Right lung (tissue), 10 donors: ENCODE measurements around the gene TAS2R20. TPM values are rescaled to one million over a fixed set of nuclear protein-coding genes. Genes with fewer than 3 reads are reported as not detected.
"Not testable (repeated sequence)": the region's sequence is repeated elsewhere in the genome, so short reads cannot be mapped to it uniquely, and the experiment has no call there.

Experiments used
- DNase-seq, 2 donors: peaks; one replicate each; pipeline ENCODE4 v3.0.0-alpha.2; 2013
- long read RNA-seq, 8 donors: transcript quantifications; one replicate each; lab custom pipeline, GENCODE V29; 2026
- polyA plus RNA-seq, 5 donors: library from polyadenylated mRNA; unstranded; fragments of 120-200 nt; gene quantifications; one replicate each; pipeline versions ENCODE4 v1.2.1 to v1.2.3, GENCODE V29; 2013; ENCODE audit warnings: inconsistent platforms in 1 of 5, low replicate concordance in 1 of 5; ENCODE audit not compliant: insufficient read length in 5 of 5, insufficient read depth in 1 of 5

The TAS2R20 gene
- 1 to 10 TPM; 2.1 to 5.1 (median 3.4) TPM for polyA plus RNA-seq
- long read RNA-seq, donor 1, partial matches to known transcripts = 0 of 2 reads
- long read RNA-seq, donor 1, other reads (novel, unspliced or antisense) = 0 of 2 reads
- long read RNA-seq, donor 2 = 0 reads
- long read RNA-seq, donor 3 = 0 reads
- long read RNA-seq, donor 4, partial matches to known transcripts = 0 of 1 reads
- long read RNA-seq, donor 4, other reads (novel, unspliced or antisense) = 0 of 1 reads
- long read RNA-seq, donor 5 = 0 reads
- long read RNA-seq, donor 6 = 0 reads
- long read RNA-seq, donor 7 = 0 reads
- long read RNA-seq, donor 8 = 0 reads

- no peak for DNase-seq
Observed at GRCh38 chr12:10998204-10998603, at the start of gene TAS2R20. TSS of gene TAS2R20 (minus strand) at chr12:10998304. CDS start at chr12:10997875, 429 bp downstream.

DNA sequence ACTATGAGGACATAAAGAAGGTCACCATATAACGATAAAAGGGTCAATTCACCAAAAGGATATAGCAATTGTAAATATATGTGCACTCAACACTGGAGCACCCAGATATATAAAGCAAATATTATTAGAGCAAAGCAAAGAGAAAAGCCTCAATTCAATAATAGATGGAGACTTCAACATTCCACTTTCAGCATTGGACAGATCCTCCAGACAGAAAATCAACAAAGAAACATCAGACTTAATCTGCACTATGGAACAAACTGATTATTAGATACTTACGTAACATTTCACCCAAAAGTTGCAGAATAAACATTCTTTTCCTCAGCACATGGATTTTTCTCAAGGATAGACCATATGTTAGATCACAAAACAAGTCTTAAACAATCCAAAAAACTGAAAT is 43.3 kb upstream of the TAS2R20 start:
- not testable (repeated sequence) for DNase-seq

DNA sequence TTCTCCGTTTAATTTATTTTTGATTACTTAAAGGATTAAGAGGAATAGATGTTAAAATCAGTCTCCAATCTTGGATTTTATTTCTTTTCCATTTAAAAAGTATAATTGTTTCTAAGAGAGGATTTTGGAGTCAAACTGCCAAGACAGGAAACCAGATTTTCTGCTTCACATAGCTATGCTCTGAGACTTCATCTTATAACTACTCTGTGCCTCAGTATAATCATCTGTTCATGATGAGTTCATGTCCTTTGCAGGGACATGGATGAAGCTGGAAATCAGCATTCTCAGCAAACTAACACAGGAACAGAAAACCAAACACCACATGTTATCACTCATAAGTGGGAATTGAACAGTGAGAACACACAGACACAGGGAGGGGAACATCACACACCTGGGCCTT is 42.1 kb upstream of the TAS2R20 start:
- no peak for DNase-seq

GRCh38 chr12:11039171-11039570 is 41.1 kb upstream of the TAS2R20 start:
- DNase-seq = no peak

GRCh38 chr12:11033959-11034358 is 35.9 kb upstream of the TAS2R20 start:
- DNase-seq = not testable (repeated sequence)

DNA sequence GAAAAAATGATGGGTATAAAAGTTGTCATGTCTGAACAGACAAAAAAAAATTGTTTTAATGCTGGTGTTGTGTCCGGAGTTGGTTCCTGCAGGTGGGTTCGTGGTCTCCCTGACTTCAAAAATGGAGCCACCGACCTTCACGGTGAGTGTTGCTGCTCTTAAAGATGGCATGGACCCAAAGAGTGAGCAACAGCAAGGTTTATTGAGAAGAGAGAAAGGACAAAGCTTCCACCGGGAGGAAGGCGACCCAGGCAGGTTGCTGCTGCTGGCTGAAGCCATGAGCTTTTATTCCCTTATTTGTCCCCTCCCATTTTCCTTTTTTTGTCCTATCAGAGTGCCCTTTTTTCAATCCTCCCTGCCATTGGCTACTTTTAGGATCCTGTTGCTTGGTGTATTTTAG is 33.2 kb upstream of the TAS2R20 start, which contains the start of gene TAS2R31:
Gene TAS2R31, minus strand, starts transcription at position 101 of the 400 bp plus-strand sequence. Its CDS starts 72 bp downstream, at position 29.
- no peak for DNase-seq

- DNase-seq = no peak
Observed at GRCh38 chr12:11026118-11026517, 28.0 kb upstream of the TAS2R20 start.

DNA sequence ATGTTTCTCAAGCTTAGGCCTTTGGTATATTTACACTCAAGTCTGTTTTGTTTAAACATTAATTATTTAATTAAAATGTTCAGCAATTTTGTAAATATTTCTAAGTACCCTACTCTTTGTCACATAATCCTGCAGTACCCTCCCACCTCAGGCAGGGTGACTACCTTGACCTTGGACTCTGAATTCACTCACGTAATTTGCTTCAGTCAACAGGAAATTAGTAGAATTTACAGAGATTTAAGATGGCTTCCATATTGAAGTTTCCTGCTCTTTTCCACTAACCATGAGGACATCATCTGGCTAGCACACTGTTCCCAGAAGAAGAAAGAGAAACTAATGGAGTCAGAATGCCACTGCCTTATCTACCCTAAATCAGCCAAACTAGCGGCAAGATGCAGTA is 25.3 kb upstream of the TAS2R20 start:
- no peak for DNase-seq

DNA sequence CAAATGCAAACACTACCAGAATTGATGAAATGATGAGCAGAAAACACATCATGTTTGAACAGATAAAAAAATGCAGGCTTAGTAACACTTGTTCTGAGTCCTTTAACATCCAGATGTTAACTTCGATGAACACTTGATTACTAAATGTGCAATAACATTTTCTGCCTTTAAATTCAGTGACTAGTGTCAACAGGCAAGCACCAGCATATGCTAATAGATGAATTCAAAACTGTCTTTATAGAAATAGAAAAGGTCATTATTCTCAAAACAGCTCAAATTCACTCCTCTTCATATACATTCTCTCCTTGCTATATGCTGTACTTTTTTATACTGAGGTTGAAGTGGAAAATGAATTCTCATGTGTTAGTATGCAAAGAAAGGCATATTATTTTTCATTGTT is 24.4 kb upstream of the TAS2R20 start, which contains the start of gene TAS2R19:
Gene TAS2R19, minus strand, starts transcription at position 101 of the 400 bp plus-strand sequence. Its CDS starts 49 bp downstream, at position 52.
- DNase-seq = no peak

GRCh38 chr12:11016937-11017336 is 18.8 kb upstream of the TAS2R20 start:
- DNase-seq = no peak

DNA sequence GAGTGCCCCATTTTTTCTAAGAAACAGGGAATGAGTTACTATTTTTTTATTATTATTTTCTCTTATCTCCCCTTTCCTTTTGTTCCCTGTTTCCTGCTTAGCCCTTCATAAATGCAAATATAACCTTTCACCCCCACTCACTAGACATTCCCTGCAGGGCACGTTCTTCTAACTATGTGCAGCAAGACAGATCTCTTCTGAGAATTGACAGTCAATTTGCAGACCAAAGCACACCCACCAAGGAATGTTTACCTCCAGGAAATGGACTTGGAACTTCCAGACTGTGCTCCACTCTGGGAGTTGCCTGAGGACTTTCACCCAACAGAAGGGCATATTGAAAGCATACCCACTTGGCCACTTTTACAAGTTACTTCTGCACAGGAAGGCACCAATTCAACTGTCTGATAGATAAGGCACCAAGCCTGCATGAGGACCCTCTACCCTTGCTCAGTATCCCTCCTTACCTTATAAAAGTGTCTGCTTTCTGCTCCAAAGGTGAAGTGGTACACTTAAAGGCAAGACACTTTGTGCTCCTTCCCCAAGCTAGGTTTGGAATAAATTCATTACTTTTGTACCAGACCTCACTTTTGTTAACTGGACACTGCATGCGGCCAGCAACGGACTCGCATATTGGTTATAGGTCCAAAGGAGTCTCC is 17.8 kb upstream of the TAS2R20 start:
- DNase-seq = no peak

DNA sequence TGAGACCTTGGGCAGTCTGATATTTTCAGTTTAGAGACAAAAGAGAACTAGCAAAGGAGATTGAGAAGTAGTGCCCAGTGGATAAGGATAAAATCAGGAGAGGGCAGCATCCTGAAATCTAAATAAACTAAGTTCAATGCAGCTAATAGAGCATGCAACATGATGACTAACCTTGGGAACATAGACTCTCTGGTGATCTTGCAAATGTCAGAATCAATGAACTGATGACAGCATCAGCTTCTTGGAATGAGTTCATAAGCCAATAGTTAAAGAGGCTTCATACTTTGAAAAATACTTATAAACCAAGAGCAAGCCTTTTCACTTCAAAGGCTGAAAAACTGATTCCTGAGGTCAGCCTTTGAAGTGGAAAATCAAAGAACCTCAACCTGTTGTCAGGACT is 16.1 kb upstream of the TAS2R20 start:
- no peak for DNase-seq

DNA sequence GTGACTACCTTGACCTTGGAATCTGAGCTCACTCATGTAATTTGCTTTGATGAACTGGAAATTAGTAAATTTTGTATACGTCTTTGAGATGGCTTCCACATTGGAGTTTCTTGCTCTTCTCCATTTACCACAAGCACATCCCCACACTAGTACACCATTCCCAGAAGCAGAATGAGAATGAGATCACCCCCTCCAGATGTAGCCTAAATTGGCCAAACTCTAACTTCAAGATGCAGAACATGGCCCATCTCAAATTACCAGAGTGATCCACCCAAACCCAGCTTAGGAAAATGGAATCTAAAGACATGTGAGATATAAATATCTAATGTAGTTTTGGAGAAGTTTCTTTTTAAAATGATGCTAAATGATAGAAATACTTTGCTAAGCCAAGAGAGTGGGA is 9.5 kb upstream of the TAS2R20 start:
- DNase-seq = no peak

DNA sequence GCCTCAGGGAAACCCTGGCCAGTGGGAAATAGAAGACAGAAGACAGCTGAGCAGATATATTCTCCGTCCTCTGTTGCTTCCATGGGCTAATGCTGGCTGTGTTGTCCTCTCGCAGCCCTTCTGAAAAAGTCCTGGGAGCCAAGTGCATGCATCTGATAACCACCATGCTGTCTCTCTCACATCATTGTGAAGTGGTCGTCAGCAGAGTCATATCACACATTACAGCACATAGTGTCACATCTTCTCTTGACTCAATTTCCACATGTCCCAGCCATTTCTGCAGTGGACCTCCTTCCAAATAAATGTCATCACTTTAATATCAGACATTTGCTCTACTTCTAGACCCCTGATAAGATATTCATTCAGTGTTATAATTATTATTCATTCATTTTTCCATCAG is 3.8 kb downstream of the TAS2R20 start:
- DNase-seq = peak; percentile 2 to 9

GRCh38 chr12:10989107-10989506 is 9.0 kb downstream of the TAS2R20 start:
- no peak for DNase-seq

GRCh38 chr12:10986812-10987211 is 11.3 kb downstream of the TAS2R20 start, which contains the start of gene TAS2R50:
TSS of gene TAS2R50 (minus strand) at chr12:10986912. CDS start at chr12:10986860, 52 bp downstream.
- DNase-seq = no peak

- DNase-seq = no peak
Observed at GRCh38 chr12:10982244-10982643, 15.9 kb downstream of the TAS2R20 start.

GRCh38 chr12:10974965-10975364 is 23.1 kb downstream of the TAS2R20 start:
- no peak for DNase-seq

GRCh38 chr12:10968765-10969456 is 29.2 kb downstream of the TAS2R20 start:
- DNase-seq = peak; percentile 14 to 25

DNA sequence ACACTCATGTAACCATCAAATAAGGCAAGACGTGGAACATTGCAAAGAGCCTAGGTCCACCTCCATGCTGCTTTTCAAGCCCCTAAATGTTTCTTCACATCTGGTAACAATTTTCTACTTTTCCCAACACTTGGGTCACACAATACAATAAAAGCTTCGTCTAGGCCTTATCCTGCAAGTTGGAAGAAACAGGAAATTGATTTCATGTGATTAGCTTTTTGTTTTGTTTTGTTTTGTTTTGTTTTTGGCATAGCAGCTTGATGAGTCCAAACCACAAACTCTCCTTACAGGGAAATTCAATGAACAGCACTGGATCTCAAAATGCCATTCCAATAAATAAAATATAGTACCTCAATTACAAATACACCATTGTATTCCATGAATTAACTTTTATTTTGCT is 30.7 kb downstream of the TAS2R20 start:
- DNase-seq = no peak

GRCh38 chr12:10966314-10966713 is 31.8 kb downstream of the TAS2R20 start:
- DNase-seq = no peak

GRCh38 chr12:10965476-10965875 is 32.6 kb downstream of the TAS2R20 start:
- no peak for DNase-seq
